K562 (cell line): ENCODE results near the gene FILIP1. TPM values are rescaled to one million over a fixed set of nuclear protein-coding genes. Genes with fewer than 3 reads are reported as not detected.

ENCODE experiments used
- ATAC-seq: fragments of 200-7000 bp; cut with Tn5 transposase; 3 replicates; pipeline ENCODE4 v1.9.1; 2020; ENCODE audit warnings: moderate library complexity
- BruUV-seq: library from RNA; stranded (reverse); fragments of 400-500 nt; replicated peaks from 2 replicates; lab custom pipeline; 2021; lab: Mats Ljungman, UMichigan
- CTCF ChIA-PET: fragments of 300-600 bp; formaldehyde crosslinking; extraction: SDS; loops from one replicate; lab custom pipeline; 2021; ENCODE audit warnings: low intra/inter-chr PET ratio; lab: Yijun Ruan, JAX
- POLR2A ChIA-PET: fragments of 300-600, 350-650 bp; sonication (Branson Sonifier 250); formaldehyde crosslinking; extraction: SDS; loops from one replicate; lab custom pipeline; 2021; ENCODE audit warnings: antibody characterized with exemption, inconsistent platforms; lab: Yijun Ruan, JAX
- DNase-seq, 4 experiments: peaks; one replicate each; pipeline versions ENCODE4 v3.0.0 to v3.0.0-alpha.2; 2011 to 2018; ENCODE audit warnings: low spot score in 3 of 4, mixed read lengths in 3 of 4; ENCODE audit errors: extremely low read depth in 1 of 4
- FAIRE-seq: peaks from 2 replicates; lab custom pipeline; 2011; peaks lifted over from hg19 to GRCh38; lab: Jason Lieb, UNC
- H2AFZ ChIP-seq: 2 replicates; pipeline ENCODE4 v1.6.0; 2011; ENCODE audit warnings: low read depth, low read length, control low read depth, inconsistent platforms
- H3K27ac ChIP-seq: fragments of 200-600 bp; 3 replicates; pipeline ENCODE4 v1.8.0; 2011; ENCODE audit warnings: low read depth, mild to moderate bottlenecking, control low read depth, inconsistent platforms, low read length, moderate library complexity, mixed read lengths; ENCODE audit errors: extremely low read depth
- H3K27me3 ChIP-seq, 2 experiments: fragments of 300-600 bp in 1 of 2; 2 replicates in 1 of 2; 3 replicates in 1 of 2; pipeline versions ENCODE4 v1.6.0 to v1.8.0; 2011; ENCODE audit warnings: inconsistent platforms in 2 of 2, low read length in 2 of 2, mild to moderate bottlenecking in 1 of 2, mixed read lengths in 1 of 2, moderate library complexity in 1 of 2; ENCODE audit not compliant: control insufficient read depth in 2 of 2, insufficient read depth in 2 of 2
- H3K36me3 ChIP-seq: fragments of 300-600 bp; 3 replicates; pipeline ENCODE4 v1.8.0; 2011; ENCODE audit warnings: mild to moderate bottlenecking, low read length, inconsistent platforms; ENCODE audit not compliant: control insufficient read depth, insufficient read depth
- H3K4me1 ChIP-seq, 2 experiments: fragments of 200-600 bp in 1 of 2; replicated peaks in 1 of 2; 2 replicates in 1 of 2; 3 replicates in 1 of 2; pipeline versions ENCODE4 v1.5.1 to v1.8.0; 2011; ENCODE audit warnings: inconsistent platforms in 2 of 2, low read length in 2 of 2, mild to moderate bottlenecking in 1 of 2, mixed read lengths in 1 of 2, moderate library complexity in 1 of 2; ENCODE audit not compliant: control insufficient read depth in 2 of 2, insufficient read depth in 2 of 2
- H3K4me2 ChIP-seq: 2 replicates; pipeline ENCODE4 v1.6.1; 2011; ENCODE audit warnings: low read length, control low read depth, inconsistent platforms, mixed read lengths; ENCODE audit not compliant: insufficient read depth
- H3K4me3 ChIP-seq: fragments of 200-600 bp; sonication (generic), shearing (Covaris generic); 2 replicates; pipeline ENCODE4 v1.5.1; 2016; ENCODE audit warnings: control low read depth, inconsistent platforms
- H3K79me2 ChIP-seq: fragments of 200-600 bp; 3 replicates; pipeline ENCODE4 v1.8.0; 2011; ENCODE audit warnings: low read length, inconsistent platforms; ENCODE audit not compliant: control insufficient read depth, insufficient read depth
- H3K9ac ChIP-seq, 2 experiments: 2 replicates each; pipeline versions ENCODE4 v1.6.0 to v1.6.1; 2011; ENCODE audit warnings: low read depth in 2 of 2, low read length in 2 of 2, control low read depth in 1 of 2, inconsistent platforms in 1 of 2, mild to moderate bottlenecking in 1 of 2, mixed read lengths in 1 of 2; ENCODE audit not compliant: insufficient read depth in 1 of 2
- H3K9me1 ChIP-seq: one replicate; pipeline ENCODE4 v1.6.0; 2011; ENCODE audit warnings: inconsistent platforms, mild to moderate bottlenecking, low read length, moderate library complexity; ENCODE audit not compliant: control insufficient read depth, insufficient read depth
- H3K9me3 ChIP-seq: replicated peaks from 2 replicates; pipeline ENCODE4 v1.5.1; 2011; ENCODE audit warnings: low read depth, low read length, inconsistent platforms; ENCODE audit not compliant: control insufficient read depth, insufficient read depth
- H4K20me1 ChIP-seq: replicated peaks from 2 replicates; pipeline ENCODE4 v1.6.1; 2011; ENCODE audit warnings: low read length, inconsistent platforms, mixed read lengths; ENCODE audit not compliant: control insufficient read depth, insufficient read depth
- POLR3G ChIP-seq: IDR thresholded peaks from 2 replicates; pipeline ENCODE4 v1.6.1; 2011; ENCODE audit not compliant: insufficient read length, insufficient replicate concordance; ENCODE audit errors: extremely low read depth
- TCF7L2 ChIP-seq: fragments of 150-350 bp; IDR thresholded peaks from 2 replicates; pipeline ENCODE4 v1.6.1; 2016; ENCODE audit warnings: low read depth, mild to moderate bottlenecking, low read length, moderate library complexity
- ZNF354B ChIP-seq: fragments of 250-450 bp; sonication (Bioruptor Pico); IDR thresholded peaks from 2 replicates; pipeline ENCODE4 v1.4.0; 2020
- WGBS: fragments of 100-300 bp; shearing (Covaris generic); methylation state at CpG from one replicate; pipeline ENCODE4 v1.1.6; 2016; ENCODE audit warnings: low coverage, mixed read lengths; ENCODE audit not compliant: insufficient coverage; ENCODE audit errors: missing lambda C conversion rate; 5-methylcytosine and 5-hydroxymethylcytosine counted together
- in situ Hi-C: fragments of 300-500 bp; cut with MboI; formaldehyde crosslinking; loops from 4 replicates; pipeline ENCODE4 v1.15.0; 2018; ENCODE audit warnings: inconsistent platforms, mixed read lengths
- intact Hi-C: fragments of 100-400 bp; cut with micrococcal nuclease; formaldehyde crosslinking; loops from 2 replicates; pipeline ENCODE4 v1.14.2; 2022
- polyA plus RNA-seq, 8 experiments: library from polyadenylated mRNA; depleted of rRNA in 4 of 8; stranded (reverse) in 5 of 8; unstranded in 3 of 8; fragments of >200 nt; fragmentation: Nextera tagmentation in 2 of 8; fragmentation: Illumina TruSeq in 1 of 8; extraction: Ambion mirVana in 2 of 8; extraction: Trizol in 1 of 8; gene quantifications; 2 replicates each; pipeline versions ENCODE4 v1.2.1 to v1.2.3, GENCODE V29; 2011 to 2014; ENCODE audit warnings: inconsistent platforms in 1 of 8, missing spikeins in 1 of 8
- total RNA-seq, 7 experiments: library from RNA; depleted of rRNA in 6 of 7; stranded (reverse); fragments of >200 nt in 6 of 7; fragmentation: Illumina TruSeq in 2 of 7; extraction: Trizol in 2 of 7; gene quantifications; 2 replicates each; pipeline versions ENCODE4 v1.2.1 to v1.2.3, GENCODE V29; 2011 to 2021; ENCODE audit warnings: low replicate concordance in 1 of 7
- TF ChIP-seq, protein P1 (sequence below): fragments of 450-650 bp; formaldehyde crosslinking; IDR thresholded peaks from 2 replicates; pipeline ENCODE4 v1.4.0; 2020; ENCODE audit warnings: mild to moderate bottlenecking, moderate library complexity

The FILIP1 gene
- total and polyA plus RNA-seq, 9 of the 15 experiments (the other 6 are each of a cell fraction or from before 2014, with no cell fraction given): 0.03 to 0.25 (median 0.10) TPM; not detected in 1

DNA sequence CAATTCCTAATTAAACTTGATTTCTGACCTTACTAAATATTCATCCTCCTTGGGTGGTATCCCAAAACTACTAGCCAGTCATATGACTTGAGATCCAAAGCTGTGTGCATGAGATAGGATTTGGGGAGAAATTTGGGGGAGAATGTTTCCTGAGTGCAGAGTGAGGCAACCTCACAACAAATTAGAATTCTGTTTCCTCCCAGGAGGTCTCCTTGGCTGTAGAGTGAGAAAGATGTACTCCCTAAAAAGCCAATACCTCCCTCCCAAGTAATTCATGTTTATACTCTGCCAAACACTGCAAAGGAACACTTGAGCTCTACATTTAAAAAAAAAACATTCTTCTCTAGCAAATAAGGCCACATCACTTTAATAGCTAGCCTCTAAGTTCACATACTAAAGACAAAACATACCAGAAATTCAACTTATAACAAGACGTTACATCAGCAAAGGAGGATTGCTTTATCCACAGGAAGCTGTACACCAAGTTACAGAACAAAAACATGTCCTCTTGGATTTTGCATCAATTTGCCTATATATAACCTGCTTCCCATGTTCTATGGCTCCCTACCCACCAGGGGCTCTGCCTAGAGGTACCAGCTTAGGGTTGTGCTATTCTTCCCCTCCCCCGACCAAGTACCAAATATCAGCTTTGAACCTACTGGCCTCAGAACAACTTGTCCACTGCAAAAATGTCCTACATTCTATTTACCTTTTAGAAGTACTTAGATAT, 193.6 kb downstream of the FILIP1 start:
- intact Hi-C loops: loop anchor here (5.0 kb wide), 1 partner anchor 67 kb away; no protein-coding TSS in a partner anchor
- H3K4me1 ChIP-seq: no peaks in the 10 kb centered on the region
- H3K9me1 ChIP-seq: no peaks in the 10 kb centered on the region
- no peaks in the 10 kb centered on the region for H4K20me1 ChIP-seq
- ChIA-PET CTCF (no interaction called here), POLR2A (no interaction called here)
- H3K4me3 ChIP-seq: no peak overlapping the region
- H3K27me3 ChIP-seq: peaks cover 0 to 2% of the 10 kb centered on the region in 2 experiments; a peak in 2 of 5 replicates
- ATAC-seq: no peak
- TF ChIP-seq, protein P1, sequence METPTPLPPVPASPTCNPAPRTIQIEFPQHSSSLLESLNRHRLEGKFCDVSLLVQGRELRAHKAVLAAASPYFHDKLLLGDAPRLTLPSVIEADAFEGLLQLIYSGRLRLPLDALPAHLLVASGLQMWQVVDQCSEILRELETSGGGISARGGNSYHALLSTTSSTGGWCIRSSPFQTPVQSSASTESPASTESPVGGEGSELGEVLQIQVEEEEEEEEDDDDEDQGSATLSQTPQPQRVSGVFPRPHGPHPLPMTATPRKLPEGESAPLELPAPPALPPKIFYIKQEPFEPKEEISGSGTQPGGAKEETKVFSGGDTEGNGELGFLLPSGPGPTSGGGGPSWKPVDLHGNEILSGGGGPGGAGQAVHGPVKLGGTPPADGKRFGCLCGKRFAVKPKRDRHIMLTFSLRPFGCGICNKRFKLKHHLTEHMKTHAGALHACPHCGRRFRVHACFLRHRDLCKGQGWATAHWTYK (CRISPR knock-in tag): no peak
- no peak for TF ChIP-seq POLR3G
- TF ChIP-seq TCF7L2: no peak
- no peak for TF ChIP-seq ZNF354B (CRISPR knock-in tag)
- no peaks in the 10 kb centered on the region for H3K9me3 ChIP-seq
- in situ Hi-C loops: loop anchor here (10.0 kb wide), 1 partner anchor 205 kb away; no protein-coding TSS in a partner anchor
- no peaks in the 10 kb centered on the region for H3K79me2 ChIP-seq
- FAIRE-seq: no peak
- BruUV-seq: no TSS peak
- no peaks in the 10 kb centered on the region for H3K36me3 ChIP-seq
- 0% methylated on average over 2 of the region's 2 CpGs for whole genome bisulfite sequencing
- no peak overlapping the region for H3K27ac ChIP-seq
- no peak for DNase-seq
- H2AFZ ChIP-seq: no peak overlapping the region
- H3K9ac ChIP-seq: no peak overlapping the region
- H3K4me2 ChIP-seq: no peak overlapping the region
